GM21723 (cell line): ENCODE results near the gene TMEM132C.
A peak's percentile ranks its signal among the peaks of the same experiment; 100 is the strongest.

Experiments
- ATAC-seq: cut with Tn5 transposase; IDR thresholded peaks from one replicate; pipeline ENCODE4 v1.9.1; 2021; ENCODE audit warnings: mild to moderate bottlenecking, moderate library complexity; ENCODE audit not compliant: unreplicated experiment

TMEM132C gene

GRCh38 chr12:128543971-128544370, 277.0 kb downstream of the TMEM132C start:
- ATAC-seq: no peak

DNA sequence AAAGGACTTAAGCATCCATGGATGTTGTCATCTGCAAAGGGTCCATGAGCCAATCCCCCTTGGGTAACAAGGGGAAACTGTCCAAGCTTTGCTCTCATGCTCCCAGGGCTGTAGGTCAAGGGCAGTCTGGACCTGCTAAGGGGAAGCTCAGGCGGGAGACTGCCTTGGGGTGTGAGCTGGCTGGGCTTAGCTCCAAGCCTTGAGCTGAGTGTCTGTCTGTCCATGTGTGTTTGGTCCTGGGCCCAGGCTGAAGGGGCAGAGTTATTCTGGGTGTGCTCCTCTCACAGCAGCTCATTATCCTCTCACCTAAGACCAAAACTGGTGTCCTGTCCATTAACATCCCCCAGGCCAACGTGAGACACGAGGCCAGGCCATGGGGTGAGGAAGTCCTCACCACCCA, 282.0 kb downstream of the TMEM132C start:
- no peak for ATAC-seq

- ATAC-seq: no peak
Observed at GRCh38 chr12:128549601-128550218, 282.7 kb downstream of the TMEM132C start.

- ATAC-seq: no peak
Observed at GRCh38 chr12:128551266-128551665, 284.3 kb downstream of the TMEM132C start.

GRCh38 chr12:128554546-128555304, 287.8 kb downstream of the TMEM132C start:
- ATAC-seq: no peak

DNA sequence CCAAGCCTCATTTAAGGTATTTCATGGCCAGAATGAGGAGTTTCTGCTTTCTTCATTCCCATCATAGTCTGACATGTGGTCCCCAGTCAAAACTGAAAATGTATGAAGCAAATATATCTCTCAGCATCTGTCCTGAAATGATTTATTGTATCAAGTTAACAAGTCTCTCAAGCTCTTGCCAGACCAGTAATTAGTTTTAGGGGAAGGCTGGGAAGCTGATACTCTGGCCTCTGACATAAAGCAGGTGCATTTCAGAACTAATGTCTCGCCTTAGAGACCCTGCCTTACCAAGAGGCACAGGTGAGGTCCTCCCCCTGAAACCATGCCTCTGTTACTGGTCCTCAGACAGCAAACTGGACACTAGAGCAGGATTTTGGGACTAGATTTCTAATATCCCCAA, 290.3 kb downstream of the TMEM132C start:
- ATAC-seq: no peak

DNA sequence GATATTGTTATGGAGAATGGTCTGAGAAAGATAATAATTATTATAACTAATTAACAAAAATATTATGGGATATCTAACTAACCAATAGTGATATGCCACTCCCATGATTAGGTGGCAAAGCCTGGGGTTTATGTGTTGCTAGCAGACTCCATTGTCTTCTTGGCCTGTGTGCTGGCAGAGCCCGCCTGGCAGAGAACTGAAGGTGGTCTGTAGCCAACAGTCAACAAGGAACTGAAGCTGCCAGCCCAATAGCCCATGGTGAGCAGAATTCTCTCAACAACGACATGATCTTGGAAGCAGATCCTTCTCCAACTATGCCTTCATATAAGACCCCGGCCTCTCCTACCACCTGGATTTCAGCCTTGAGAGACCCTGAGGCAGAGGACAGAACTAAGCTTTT, 298.0 kb downstream of the TMEM132C start:
- no peak for ATAC-seq

DNA sequence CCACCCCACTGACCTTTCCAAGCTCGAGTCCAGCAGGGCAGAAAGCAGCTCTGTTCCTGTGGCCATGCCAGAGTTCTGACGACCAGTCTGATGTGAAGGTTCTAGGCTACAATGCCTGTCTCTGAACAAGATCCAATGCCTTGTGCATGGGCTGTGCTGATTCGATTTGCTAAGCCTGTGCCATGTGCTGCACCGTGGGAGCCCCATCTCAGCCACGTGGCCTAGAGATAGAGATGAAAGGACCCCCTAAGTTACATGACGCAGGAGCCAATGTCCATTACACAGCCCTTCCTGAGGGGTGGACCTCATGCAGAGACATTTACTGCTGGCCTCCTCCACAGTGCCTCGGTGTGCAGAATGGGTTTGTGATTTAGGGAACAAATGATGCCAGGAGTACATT, 300.8 kb downstream of the TMEM132C start:
- no peak for ATAC-seq

DNA sequence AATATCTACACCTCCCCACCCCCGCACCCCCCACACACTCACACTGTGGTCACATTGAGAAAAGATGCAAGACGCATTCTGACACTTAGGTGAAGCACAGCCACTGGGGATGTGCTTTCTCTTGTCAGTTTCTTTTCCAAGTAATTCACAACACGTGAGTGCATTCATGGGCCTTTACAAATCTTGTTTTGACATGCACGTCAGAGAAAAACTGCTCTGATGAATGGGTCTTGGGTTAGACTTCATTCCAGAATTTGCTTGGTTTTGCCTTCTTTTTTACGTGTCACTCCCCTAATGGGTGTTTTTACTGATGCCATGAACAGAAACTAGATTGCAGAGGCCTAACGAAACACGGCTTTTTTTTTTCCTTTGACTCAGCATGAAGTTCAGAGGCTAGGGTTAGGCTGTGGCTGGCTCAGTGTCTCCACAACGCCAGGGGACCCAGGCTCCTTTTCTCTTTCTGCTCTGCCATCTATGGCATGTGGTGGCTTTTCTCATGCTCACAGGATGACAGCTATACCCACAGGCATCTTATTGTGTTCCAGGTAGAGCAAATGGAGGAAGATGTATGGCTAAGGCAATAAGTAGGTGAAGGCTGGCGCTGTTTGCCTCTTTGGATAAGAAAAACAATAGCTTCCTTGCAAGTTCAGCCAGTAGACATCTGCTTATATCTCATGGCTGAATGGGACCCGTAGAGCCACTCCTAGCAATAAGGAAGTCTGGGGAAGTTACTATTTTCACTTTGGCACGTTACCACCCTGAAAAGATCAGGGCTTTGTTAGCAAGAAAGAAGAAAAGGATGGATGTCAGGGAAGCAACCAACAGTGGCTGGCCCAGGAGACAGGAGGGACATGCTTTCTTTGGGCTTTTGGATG, 303.5 kb downstream of the TMEM132C start:
- ATAC-seq: peak; percentile 90

GRCh38 chr12:128571906-128572810, 305.2 kb downstream of the TMEM132C start:
- ATAC-seq: no peak

DNA sequence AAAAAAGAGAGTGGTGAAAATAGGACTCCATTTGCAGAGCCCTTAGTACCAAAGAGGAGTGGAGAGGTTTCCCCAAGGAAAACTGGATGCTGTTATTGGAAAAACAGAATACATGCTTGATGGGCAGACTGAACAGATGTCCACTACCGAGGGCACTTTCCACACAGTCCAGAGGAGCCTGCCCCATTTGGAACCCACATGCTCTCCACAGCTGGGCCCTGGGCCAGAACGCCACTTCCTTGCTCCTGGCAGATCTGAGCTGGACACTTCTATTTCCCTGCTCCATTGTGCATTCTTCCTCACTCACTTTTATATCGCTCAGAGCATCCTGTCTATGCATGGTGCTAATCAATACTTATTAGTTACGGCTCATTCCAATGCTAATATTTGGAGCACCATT, 306.9 kb downstream of the TMEM132C start:
- no peak for ATAC-seq

GRCh38 chr12:128578045-128578444, 311.1 kb downstream of the TMEM132C start:
- ATAC-seq: no peak

DNA sequence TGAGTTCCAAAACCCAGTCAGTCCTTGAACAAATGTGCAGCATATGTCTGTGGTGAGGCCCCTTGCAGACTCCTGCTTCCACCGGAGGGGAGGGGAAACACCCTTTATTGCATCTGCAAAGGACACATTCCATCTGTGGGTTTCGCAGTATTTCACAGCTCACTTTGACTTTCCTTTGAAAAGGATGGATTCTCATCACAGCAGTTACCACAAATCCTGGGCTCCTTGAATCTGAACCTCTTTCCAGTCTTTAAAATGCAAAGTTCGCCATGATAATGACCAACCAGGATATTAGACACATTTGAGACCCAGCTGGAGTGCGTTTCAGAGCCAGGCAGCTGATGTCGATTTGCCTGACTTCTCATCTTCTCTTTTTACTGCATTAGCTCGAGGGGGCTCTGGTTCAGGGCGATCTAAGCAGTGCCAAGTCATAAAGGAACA, 314.4 kb downstream of the TMEM132C start:
- ATAC-seq: no peak

DNA sequence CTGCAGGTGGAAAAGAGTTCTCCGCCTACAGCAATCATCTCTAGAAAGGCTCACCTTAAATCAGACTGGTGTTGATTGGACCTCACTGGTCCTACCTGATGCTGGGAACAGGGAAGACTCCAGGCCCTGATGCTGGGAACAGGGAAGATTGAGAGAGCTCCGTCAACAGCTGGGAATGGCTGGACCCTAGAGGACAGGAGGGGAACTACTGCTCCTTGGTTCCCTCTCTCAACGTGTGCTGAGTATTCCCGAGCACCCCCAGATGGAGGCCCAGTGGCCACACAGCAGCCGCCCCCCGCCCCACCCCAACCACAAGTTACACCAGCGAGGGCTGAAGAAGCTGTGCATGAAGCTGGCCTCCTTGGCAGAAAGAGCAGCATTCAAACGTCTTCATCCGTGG, 316.5 kb downstream of the TMEM132C start:
- no peak for ATAC-seq

GRCh38 chr12:128586451-128587029, 319.6 kb downstream of the TMEM132C start:
- no peak for ATAC-seq

- ATAC-seq: no peak
Observed at GRCh38 chr12:128587918-128588317, 320.9 kb downstream of the TMEM132C start.

DNA sequence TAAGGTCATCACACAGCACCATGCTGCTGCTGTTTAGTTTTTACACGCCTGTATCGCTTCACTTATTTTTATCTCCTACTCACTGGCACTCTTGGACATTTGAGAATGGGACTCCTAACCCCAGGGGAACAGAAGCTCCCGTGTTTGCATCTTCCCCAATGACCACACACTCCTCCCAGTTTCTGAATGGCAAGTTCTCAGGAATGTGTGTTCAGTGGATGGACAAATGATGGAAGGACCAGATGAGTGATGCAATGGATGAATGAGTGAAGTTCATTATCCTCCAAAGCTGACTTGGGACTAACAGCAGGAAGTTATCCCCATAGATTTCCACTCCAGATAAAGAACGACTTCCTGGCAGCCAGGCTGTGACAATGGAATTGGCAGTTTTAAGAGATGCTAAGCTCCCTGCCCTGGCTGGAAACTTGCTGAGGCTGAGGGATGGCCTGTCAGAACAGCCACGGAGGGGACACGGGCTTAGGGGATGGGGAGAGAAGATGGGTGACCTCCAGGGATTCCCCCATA, 325.3 kb downstream of the TMEM132C start:
- no peak for ATAC-seq

GRCh38 chr12:128594521-128594920, 327.6 kb downstream of the TMEM132C start:
- ATAC-seq: no peak

DNA sequence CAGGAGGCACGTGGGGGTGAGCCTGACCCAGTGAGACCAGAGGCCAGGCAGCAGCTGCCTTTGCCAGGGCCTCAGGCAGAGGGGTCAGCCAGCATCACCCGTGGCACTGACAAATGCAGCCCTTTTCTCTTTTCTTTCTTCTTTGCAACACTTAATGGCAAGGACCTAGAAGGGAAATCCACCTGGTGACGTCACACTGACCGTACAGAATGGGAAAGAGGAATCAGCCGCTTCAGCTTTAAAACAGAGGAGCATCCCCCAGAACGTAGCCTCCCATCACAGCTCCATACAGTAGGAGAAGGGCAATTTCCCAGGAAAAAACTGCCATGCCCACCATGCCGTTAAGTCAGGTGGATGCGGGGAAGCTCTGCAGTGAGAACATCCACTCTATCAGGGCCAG, 328.6 kb downstream of the TMEM132C start:
- no peak for ATAC-seq

DNA sequence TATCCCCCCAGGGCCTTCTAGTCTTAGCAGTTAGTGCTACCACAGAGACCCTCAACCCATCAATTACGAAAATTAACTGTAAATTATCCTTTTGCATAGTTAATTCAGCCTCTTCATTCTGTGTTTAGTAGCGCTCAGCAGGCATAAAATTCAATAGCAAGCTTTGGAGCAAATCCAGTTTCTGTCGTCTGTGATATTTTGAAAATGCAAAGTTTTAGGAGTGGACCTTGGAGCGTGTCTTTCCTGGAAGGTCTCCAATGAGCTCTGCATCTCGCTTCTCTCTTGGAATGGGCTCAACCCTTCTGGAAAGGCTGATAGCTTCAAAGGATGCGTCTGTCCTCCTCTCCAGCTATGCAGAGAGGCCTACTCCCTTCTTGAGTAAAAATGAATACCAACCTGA, 333.9 kb downstream of the TMEM132C start:
- no peak for ATAC-seq
